Measurements from ENCODE around the gene RNF26.
"Not testable (repeated sequence)": the region's sequence is repeated elsewhere in the genome, so short reads cannot be mapped to it uniquely, and the experiment has no call there.

The RNF26 gene

DNA sequence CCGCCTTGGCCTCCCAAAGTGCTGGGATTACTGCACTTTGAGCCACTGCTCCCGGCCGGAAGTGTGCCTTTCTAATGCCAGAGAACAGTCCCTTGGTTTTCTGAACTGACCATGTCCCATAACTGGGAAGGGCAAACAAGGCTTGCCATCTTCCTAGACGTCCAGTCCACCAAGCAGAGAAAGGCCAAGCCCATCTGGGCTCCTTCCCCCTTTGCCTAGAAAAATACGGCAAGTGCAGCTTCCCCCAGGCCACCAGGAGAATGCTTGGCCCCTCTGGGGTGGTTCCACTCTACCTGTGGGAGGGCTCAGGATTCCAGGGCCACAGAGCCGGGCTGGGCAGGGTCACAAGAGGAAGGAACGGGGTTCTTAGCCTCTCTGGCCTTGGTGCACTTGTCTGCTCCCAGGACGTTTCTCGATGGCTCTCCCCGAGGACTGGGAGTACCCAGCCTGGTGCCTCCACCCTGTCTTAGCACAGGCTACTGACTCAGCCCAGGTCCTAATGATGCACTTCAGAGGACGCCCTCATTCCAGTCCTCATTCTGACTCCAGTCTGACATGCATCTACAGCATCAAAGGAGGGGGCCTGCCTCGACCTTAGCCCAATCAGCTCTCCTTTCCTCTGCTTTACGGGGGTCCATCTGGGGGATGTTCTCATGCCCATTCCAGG is 46.0 kb downstream of the RNF26 start:
- no peak overlapping the region for H3K27ac ChIP-seq
- TF ChIP-seq CTCF (IDR thresholded peaks at IDR 0.05): no peak
- TF ChIP-seq ZFX (IDR thresholded peaks at IDR 0.05; ENCODE audit: borderline replicate concordance): no peak

DNA sequence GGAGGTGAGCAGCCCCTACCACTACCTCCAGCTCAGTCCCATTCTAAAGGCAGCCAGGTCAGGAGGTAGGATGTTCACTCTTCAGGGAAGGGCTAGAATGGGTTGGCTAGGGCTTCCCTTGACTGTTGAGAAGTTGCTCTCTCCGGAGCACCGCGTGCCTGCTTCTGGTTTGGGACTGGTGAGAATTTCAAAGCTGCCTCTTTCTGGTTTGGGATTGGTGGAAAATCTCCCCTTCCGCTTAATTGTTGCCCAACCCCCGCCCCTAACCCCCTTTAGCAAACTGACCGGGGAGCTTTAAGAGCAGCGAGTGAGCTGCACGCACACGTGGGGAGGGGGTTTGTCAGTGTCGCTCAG is 46.5 kb downstream of the RNF26 start:
- no peak for TF ChIP-seq CTCF (IDR thresholded peaks at IDR 0.05)
- no peak for TF ChIP-seq ZFX (IDR thresholded peaks at IDR 0.05; ENCODE audit: borderline replicate concordance)
- H3K27ac ChIP-seq: no peak overlapping the region

DNA sequence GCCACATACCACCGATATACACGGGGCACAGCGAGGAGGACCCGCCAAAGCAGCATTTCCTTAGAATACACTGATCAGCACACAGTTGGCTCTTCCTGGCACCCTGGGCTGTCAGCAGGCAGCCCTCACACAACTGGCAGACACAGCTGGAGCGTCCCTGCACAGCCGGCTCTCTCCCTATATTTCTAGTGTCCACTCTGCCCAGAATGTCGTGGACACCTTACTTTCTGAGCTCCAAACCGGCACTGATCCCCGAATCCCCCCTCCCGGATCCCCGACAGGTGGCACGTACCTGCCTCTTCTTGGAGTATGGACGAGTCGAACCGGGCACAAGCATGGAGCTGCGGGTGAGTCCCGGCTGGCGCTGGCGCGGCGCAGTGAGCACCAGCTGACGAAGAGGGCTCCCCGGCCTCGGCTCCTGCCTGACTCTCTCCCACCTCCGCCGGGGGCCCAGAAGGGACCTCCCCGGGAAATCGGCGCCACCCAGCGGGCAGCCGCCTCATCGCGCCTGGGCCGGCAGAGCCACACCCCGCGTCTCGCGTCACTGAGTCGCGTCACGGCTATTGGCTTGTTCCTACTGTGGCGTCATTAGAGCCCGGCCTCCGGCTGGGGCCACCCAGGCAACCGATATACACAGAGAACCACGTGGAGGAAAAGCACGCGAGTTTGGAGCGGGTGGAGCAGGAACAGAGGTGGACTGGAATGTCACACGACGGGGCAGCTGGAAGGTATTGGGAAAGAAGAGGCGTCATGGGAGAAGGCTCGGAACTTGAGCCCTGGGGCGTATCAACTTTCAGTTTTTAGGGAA is 47.1 kb downstream of the RNF26 start, which contains the start of gene USP2:
Gene USP2, minus strand, starts transcription at position 510 of the 808 bp plus-strand sequence. CDS start 8,210 bp downstream, outside the sequence.
- no peak within 1 kb of the TSS for H3K27ac ChIP-seq

DNA sequence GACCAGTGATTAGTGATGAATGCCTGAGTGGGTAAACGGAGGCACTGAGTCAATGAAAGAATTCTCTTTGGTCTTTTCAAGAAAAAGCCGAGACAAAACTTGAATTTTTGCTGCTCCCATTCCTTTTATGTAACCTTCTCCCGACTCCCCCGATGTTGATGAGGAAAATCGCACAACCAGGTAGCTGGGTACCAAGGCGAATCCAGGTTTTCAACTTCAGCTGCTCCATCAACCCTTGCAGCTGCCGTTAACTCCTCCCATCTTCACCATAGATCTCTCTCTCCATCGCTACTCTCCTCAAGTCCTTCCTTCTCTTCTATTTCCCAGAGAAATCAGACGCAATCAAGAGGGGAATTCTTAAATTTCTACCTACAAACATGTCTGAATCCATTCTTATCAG is 47.8 kb downstream of the RNF26 start:
- TF ChIP-seq ZFX (IDR thresholded peaks at IDR 0.05; ENCODE audit: borderline replicate concordance): no peak
- TF ChIP-seq CTCF (IDR thresholded peaks at IDR 0.05): no peak
- H3K27ac ChIP-seq: no peak overlapping the region

More for the DNA sequence above, 47.1 kb downstream of the RNF26 start, which contains the start of gene USP2:
- TF ChIP-seq CTCF (IDR thresholded peaks at IDR 0.05) (peak; percentile 98), ZFX (IDR thresholded peaks at IDR 0.05; ENCODE audit: borderline replicate concordance) (no peak)

DNA sequence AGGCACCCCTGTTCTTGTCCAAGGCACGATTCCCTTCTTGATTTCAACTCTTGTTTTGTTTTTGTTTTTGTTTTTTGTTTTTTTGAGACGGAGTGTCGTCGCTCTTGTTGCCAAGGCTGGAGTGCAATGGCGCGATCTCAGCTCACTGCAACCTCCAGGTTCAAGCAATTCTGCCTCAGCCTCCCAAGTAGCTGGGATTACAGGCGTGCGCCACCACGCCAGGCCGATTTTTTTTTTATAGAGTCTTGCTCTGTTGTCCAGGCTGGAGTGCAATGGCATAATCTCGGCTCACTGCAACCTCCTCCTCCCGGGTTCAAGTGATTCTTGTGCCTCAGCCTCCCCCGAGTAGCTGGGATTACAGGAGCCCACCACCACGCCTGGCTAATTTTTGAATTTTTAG is 48.2 kb downstream of the RNF26 start:
- not testable (repeated sequence) for H3K27ac ChIP-seq

DNA sequence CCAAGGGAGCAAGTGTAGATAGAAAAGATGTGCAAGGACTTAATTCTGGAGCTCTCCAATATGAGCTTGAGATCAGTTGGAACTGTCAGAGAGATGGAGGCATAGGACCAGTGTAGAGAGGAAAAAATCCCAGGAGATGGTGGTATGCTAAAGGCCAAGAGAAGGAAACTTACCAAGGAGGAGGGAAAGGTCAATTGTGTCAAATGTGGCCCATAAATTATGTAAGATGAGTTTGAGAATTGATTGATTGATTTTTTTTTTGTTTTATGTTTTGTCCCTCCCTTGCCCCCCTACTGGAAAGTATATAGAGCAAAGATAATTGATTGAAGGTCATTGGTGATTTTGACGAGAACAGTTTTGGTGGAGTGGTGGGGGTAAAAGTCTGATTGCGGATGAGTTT is 50.0 kb downstream of the RNF26 start:
- no peak overlapping the region for H3K27ac ChIP-seq

More for the DNA sequence above, 50.0 kb downstream of the RNF26 start:
- no peak for TF ChIP-seq CTCF (IDR thresholded peaks at IDR 0.05)
- TF ChIP-seq ZFX (IDR thresholded peaks at IDR 0.05; ENCODE audit: borderline replicate concordance): no peak
